Muscle of leg (tissue), 11 donors: Measurements from ENCODE around the gene TEX51. TPM values are rescaled to one million over a fixed set of nuclear protein-coding genes. Genes with fewer than 3 reads are reported as not detected.

Source experiments
- DNase-seq: peaks from one replicate; pipeline ENCODE4 v3.0.0; 2013
- H3K27ac ChIP-seq: one replicate; pipeline ENCODE4 v1.5.1; 2013; ENCODE audit warnings: mild to moderate bottlenecking, low read length, control low read depth
- H3K27me3 ChIP-seq: one replicate; pipeline ENCODE4 v1.6.1; 2013; ENCODE audit warnings: low read length; ENCODE audit not compliant: control insufficient read depth, insufficient read depth
- H3K36me3 ChIP-seq: one replicate; pipeline ENCODE4 v1.6.1; 2013; ENCODE audit warnings: low read length; ENCODE audit not compliant: control insufficient read depth, insufficient read depth
- H3K4me1 ChIP-seq: one replicate; pipeline ENCODE4 v1.6.1; 2013; ENCODE audit warnings: low read length; ENCODE audit not compliant: control insufficient read depth, insufficient read depth
- H3K4me3 ChIP-seq: one replicate; pipeline ENCODE4 v1.5.1; 2013; ENCODE audit warnings: low read length, control low read depth
- H3K9me3 ChIP-seq: replicated peaks from 2 replicates; pipeline ENCODE4 v1.6.1; 2013; ENCODE audit warnings: low read depth, low read length; ENCODE audit not compliant: control insufficient read depth
- WGBS: methylation state at CpG from one replicate; pipeline ENCODE4 v1.1.5; 2013; ENCODE audit warnings: missing lambda C conversion rate; ENCODE audit not compliant: insufficient coverage; 5-methylcytosine and 5-hydroxymethylcytosine counted together
- polyA plus RNA-seq, 8 donors: library from polyadenylated mRNA; unstranded; fragments of 120-200 nt; gene quantifications; one replicate each; pipeline versions ENCODE4 v1.2.1 to v1.2.3, GENCODE V29; 2013; ENCODE audit warnings: inconsistent platforms in 1 of 8, low replicate concordance in 1 of 8; ENCODE audit not compliant: insufficient read length in 8 of 8, insufficient read depth in 1 of 8
- total RNA-seq: library from RNA; stranded (reverse); fragments of 120-200 nt; gene quantifications from one replicate; pipeline ENCODE4 v1.2.4, GENCODE V29; 2013

Gene TEX51
- total and polyA plus RNA-seq, 9 donors, result not detected

- no peaks in the 10 kb centered on the region for H3K9me3 ChIP-seq
Measured at GRCh38 chr2:126890551-126891450, 7.9 kb upstream of the TEX51 start.

DNA sequence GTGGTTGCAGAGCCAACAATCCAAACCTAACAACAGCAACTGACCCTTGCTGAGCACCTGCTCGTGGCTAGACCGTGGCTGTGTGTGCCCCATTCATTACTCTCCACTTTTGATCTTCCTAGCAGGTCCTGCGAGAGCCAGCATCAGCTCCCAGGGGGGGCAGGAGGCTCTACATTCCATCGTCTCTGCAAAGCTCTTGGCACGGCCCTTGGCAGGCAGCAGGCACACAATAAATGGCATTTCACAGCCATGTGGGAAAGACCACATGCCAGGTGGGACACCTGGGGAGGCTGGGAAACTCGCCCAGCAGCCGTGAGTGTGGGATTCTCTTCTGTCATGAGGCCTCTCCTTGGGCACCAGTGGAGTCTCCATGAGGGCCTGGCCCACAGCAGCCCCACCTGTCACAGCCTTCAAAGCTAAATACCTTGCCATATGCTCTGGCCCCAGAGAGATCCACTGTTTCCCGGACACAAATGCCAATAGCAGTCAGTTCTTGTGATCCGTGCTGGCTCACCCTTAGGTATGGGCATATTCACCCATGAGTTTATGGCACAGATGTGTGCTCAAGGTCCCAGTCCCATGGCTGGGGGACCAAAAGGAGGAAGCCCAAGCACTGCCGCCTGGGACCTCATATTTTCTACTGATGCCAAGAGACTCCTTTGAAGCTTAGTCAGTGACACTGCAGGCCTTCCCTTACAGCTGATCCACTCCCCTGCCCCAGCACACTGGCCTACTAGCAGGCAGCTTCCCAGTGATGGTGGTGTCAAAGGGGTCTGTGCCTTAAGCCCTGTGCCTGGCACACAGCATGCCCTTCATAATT lies 6.8 kb upstream of the TEX51 start:
- H3K27ac ChIP-seq, result peak overlapping the region; percentile 47
- H3K9me3 ChIP-seq, result no peaks in the 10 kb centered on the region
- DNase-seq, result peak; percentile 52
- 32% methylated on average over 7 of the region's 10 CpGs for WGBS
- no peaks in the 10 kb centered on the region for H3K36me3 ChIP-seq
- peaks cover 30% of the 10 kb centered on the region for H3K4me1 ChIP-seq
- no peaks in the 10 kb centered on the region for H3K27me3 ChIP-seq
- H3K4me3 ChIP-seq, result no peak overlapping the region

More at GRCh38 chr2:126890551-126891450, 7.9 kb upstream of the TEX51 start:
- H3K4me1 ChIP-seq, result peaks cover 41% of the 10 kb centered on the region
- no peak overlapping the region for H3K27ac ChIP-seq
- 87% methylated on average over 8 of the region's 12 CpGs for WGBS
- no peaks in the 10 kb centered on the region for H3K36me3 ChIP-seq
- no peaks in the 10 kb centered on the region for H3K27me3 ChIP-seq
- no peak overlapping the region for H3K4me3 ChIP-seq
- DNase-seq, result no peak

DNA sequence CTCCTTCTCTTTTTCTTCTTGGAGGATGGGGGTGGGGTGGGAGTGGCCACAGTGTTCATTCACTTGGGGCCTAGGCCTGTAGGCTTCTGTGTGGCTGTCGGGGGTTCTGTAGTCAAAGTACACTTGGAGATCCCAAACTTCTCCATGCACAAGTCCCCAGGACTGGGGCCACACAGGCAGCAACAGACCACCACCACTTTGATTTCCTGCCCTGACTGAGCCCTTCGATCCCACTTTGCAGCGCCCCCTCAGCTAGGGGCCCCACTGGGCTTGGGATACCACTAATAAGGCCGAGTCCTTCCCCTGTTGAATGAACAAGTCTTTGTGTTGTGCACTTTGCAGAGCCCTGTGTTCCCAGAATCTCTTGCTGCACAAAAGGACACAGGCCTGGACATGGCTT lies 5.5 kb upstream of the TEX51 start:
- no peak for DNase-seq
- H3K4me1 ChIP-seq, result peaks cover 27% of the 10 kb centered on the region
- no peak overlapping the region for H3K4me3 ChIP-seq
- WGBS, result 96% methylated on average over 3 of the region's 4 CpGs
- H3K27ac ChIP-seq, result no peak overlapping the region
- H3K36me3 ChIP-seq, result no peaks in the 10 kb centered on the region
- H3K27me3 ChIP-seq, result no peaks in the 10 kb centered on the region
- H3K9me3 ChIP-seq, result no peaks in the 10 kb centered on the region

DNA sequence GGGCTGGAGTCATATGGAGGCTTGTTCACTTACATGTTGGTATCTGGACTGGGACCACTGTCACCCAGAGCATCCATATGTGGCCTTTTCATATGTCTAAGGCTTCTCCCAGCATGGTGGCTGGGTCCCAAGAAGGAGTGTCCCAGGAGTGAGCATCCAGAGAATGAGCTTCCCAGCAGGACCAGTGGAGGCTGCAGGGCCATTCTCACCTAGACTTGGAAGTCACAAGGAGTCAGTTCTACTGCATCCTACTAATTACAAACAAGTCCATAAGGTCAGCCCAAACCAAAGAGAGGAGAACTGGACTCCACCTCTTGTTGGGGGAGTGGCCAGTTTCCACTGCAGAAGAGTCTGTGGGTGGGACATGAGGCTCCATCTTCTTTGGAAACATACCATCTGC lies 5.1 kb upstream of the TEX51 start:
- no peak overlapping the region for H3K27ac ChIP-seq
- H3K4me3 ChIP-seq, result no peak overlapping the region
- H3K36me3 ChIP-seq, result no peaks in the 10 kb centered on the region
- peaks cover 26% of the 10 kb centered on the region for H3K4me1 ChIP-seq
- DNase-seq, result no peak
- H3K9me3 ChIP-seq, result no peaks in the 10 kb centered on the region
- H3K27me3 ChIP-seq, result no peaks in the 10 kb centered on the region

DNA sequence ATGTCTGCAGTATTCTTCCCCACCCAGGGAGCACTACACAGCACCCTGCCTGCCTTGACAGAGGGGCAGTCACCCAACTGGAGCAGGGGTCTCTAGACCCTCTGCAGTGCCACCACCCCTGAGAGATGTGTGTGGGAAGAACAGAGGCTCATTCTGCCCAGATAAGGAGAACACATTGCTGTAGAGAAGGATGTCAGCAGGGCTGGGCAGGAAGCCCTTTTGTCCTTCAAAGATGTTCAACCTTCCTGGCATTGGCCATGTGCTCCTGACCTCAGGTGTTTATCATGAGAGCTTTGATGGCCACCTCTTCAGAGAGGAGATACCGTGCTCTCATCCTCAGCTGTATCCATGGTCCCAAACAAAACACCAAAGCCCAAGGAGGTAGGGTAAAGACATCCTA lies 4.6 kb upstream of the TEX51 start:
- H3K27me3 ChIP-seq, result no peaks in the 10 kb centered on the region
- no peak for DNase-seq
- H3K9me3 ChIP-seq, result no peaks in the 10 kb centered on the region
- H3K27ac ChIP-seq, result no peak overlapping the region
- peaks cover 26% of the 10 kb centered on the region for H3K4me1 ChIP-seq
- WGBS, result 80% methylated on average over 1 of the region's 1 CpG
- H3K4me3 ChIP-seq, result no peak overlapping the region
- no peaks in the 10 kb centered on the region for H3K36me3 ChIP-seq

- no peak overlapping the region for H3K4me3 ChIP-seq
- 91% methylated on average over 9 of the region's 9 CpGs for WGBS
- no peaks in the 10 kb centered on the region for H3K9me3 ChIP-seq
Measured at GRCh38 chr2:126894585-126895182, 4.0 kb upstream of the TEX51 start.

GRCh38 chr2:126895336-126895735 lies 3.4 kb upstream of the TEX51 start:
- H3K4me1 ChIP-seq, result peaks cover 18% of the 10 kb centered on the region
- no peak for DNase-seq
- 67% methylated on average over 2 of the region's 4 CpGs for WGBS
- H3K9me3 ChIP-seq, result no peaks in the 10 kb centered on the region
- no peak overlapping the region for H3K27ac ChIP-seq
- H3K4me3 ChIP-seq, result no peak overlapping the region
- no peaks in the 10 kb centered on the region for H3K36me3 ChIP-seq
- H3K27me3 ChIP-seq, result peaks cover 2% of the 10 kb centered on the region

More at GRCh38 chr2:126894585-126895182, 4.0 kb upstream of the TEX51 start:
- DNase-seq, result no peak
- peaks cover 2% of the 10 kb centered on the region for H3K27me3 ChIP-seq
- H3K4me1 ChIP-seq, result peaks cover 23% of the 10 kb centered on the region
- H3K27ac ChIP-seq, result no peak overlapping the region
- no peaks in the 10 kb centered on the region for H3K36me3 ChIP-seq

DNA sequence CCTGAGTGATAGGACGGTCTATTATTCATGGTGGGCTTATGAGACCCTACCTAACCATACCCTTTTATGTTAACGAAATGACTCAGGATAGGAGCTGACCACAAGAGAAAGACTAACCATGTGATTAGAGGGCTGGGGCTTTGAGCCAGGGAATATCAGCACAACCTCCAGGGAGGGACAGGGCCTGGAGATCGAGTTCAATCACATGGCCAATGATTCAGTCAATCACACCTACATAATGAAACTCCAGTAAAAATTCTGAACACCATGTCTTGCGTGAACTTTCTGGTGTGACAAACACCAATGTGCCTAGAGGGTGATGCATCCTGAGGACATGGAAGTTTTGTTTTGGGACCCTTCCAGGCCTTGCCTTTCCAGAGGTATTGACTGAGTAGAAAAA lies 2.2 kb upstream of the TEX51 start:
- H3K4me1 ChIP-seq, result peaks cover 11% of the 10 kb centered on the region
- no peaks in the 10 kb centered on the region for H3K36me3 ChIP-seq
- DNase-seq, result no peak
- H3K4me3 ChIP-seq, result no peak overlapping the region
- H3K27me3 ChIP-seq, result peaks cover 2% of the 10 kb centered on the region
- no peak overlapping the region for H3K27ac ChIP-seq
- H3K9me3 ChIP-seq, result no peaks in the 10 kb centered on the region
- WGBS, result no CpG with 5 or more reads among the region's 4 CpGs

GRCh38 chr2:126899616-126900185 lies 1.0 kb downstream of the TEX51 start:
- Histone ChIP-seq H3K36me3 (no peaks in the 10 kb centered on the region), H3K9me3 (peaks cover 2% of the 10 kb centered on the region), H3K4me1 (no peaks in the 10 kb centered on the region), H3K27me3 (peaks cover 2% of the 10 kb centered on the region), H3K27ac (no peak overlapping the region), H3K4me3 (no peak overlapping the region)
- DNase-seq, result no peak
- no CpG with 5 or more reads among the region's 4 CpGs for WGBS
